Spleen (tissue), 7 donors: ENCODE measurements around the gene CDC42BPA.

Source experiments
- CTCF ChIP-seq, 11 experiments: fragments of 200-600 bp in 7 of 11; fragments of 450-650 bp in 4 of 11; sonication (generic) in 4 of 11; IDR thresholded peaks in 8 of 11; conservative IDR thresholded peaks in 3 of 11; 1 replicate in 7 of 11; 2 replicates in 4 of 11; pipeline versions ENCODE4 v1.4.0 to v1.8.0; 2016 to 2021; ENCODE audit warnings: antibody characterized with exemption in 11 of 11, inconsistent platforms in 4 of 11, mild to moderate bottlenecking in 1 of 11
- POLR2A ChIP-seq, 3 donors: fragments of 450-650 bp; IDR thresholded peaks; one replicate each; pipeline ENCODE4 v1.5.1; 2017; ENCODE audit warnings: antibody characterized with exemption in 3 of 3, mild to moderate bottlenecking in 1 of 3
- donor health status: DM: no; HTN: no; CAD: no; lungs with moderate emphysema.
- donor health status: DM: no; HTN: no; CAD: no.
- donor health status: DM: no; HTN: no; CAD: no.

- TF ChIP-seq POLR2A (IDR thresholded peaks at IDR 0.05) (no peak), CTCF (IDR thresholded peaks at IDR 0.05 in 8 of 11, conservative IDR thresholded peaks at IDR 0.05 in 3 of 11) (no peak)
Observed at GRCh38 chr1:227016990-227017389, 301.3 kb downstream of the CDC42BPA start.
